B cell (primary cell): Measurements from ENCODE around the gene ZDHHC20. TPM values are rescaled to one million over a fixed set of nuclear protein-coding genes. Genes with fewer than 3 reads are reported as not detected.

Experiments
- ATAC-seq: fragments of 200-7000 bp; cut with Tn5 transposase; one replicate; pipeline ENCODE4 v1.10.0; 2021; ENCODE audit warnings: low read depth, mild to moderate bottlenecking, moderate number of reproducible peaks, moderate library complexity
- CTCF ChIA-PET: fragments of 350-600 bp; sonication (Branson Sonifier 250); formaldehyde crosslinking; loops from one replicate; lab custom pipeline; 2021; ENCODE audit warnings: antibody characterized with exemption, inconsistent platforms; lab: Charles Lee
- POLR2A ChIA-PET: fragments of 350-600 bp; sonication (Branson Sonifier 250); formaldehyde crosslinking; loops from one replicate; lab custom pipeline; 2021; ENCODE audit warnings: antibody characterized with exemption; lab: Charles Lee
- DNase-seq: peaks from one replicate; pipeline ENCODE4 v3.0.0; 2013
- H2AFZ ChIP-seq: 2 replicates; pipeline ENCODE4 v1.6.1; 2012; ENCODE audit warnings: mild to moderate bottlenecking, low read depth, low read length; ENCODE audit not compliant: insufficient read depth, poor library complexity, severe bottlenecking
- H3K27ac ChIP-seq, 2 donors: 1 replicate in 1 of 2; 2 replicates in 1 of 2; pipeline ENCODE4 v1.5.1; 2012 to 2013; ENCODE audit warnings: low read length in 2 of 2, mild to moderate bottlenecking in 2 of 2, moderate library complexity in 1 of 2
- H3K27me3 ChIP-seq, 4 experiments: fragments of 200-600 bp in 1 of 4; sonication (generic) in 1 of 4; replicated peaks in 1 of 4; 1 replicate in 2 of 4; 2 replicates in 2 of 4; pipeline versions ENCODE4 v1.6.1 to v1.7.0; 2013 to 2016; ENCODE audit warnings: low read length in 3 of 4, mild to moderate bottlenecking in 2 of 4, mixed read lengths in 1 of 4, moderate library complexity in 1 of 4; ENCODE audit not compliant: insufficient read depth in 4 of 4, control insufficient read depth in 3 of 4; ENCODE audit errors: control extremely low read depth in 1 of 4
- H3K36me3 ChIP-seq, 2 experiments: replicated peaks in 1 of 2; 1 replicate in 1 of 2; 2 replicates in 1 of 2; pipeline versions ENCODE4 v1.6.1 to v1.7.1; 2013; ENCODE audit warnings: low read length in 1 of 2; ENCODE audit not compliant: insufficient read depth in 2 of 2, control insufficient read depth in 1 of 2; ENCODE audit errors: control extremely low read depth in 1 of 2, extremely low read depth in 1 of 2
- H3K4me1 ChIP-seq, 2 donors: fragments of 200-600 bp in 1 of 2; sonication (generic) in 1 of 2; 1 replicate in 1 of 2; 2 replicates in 1 of 2; pipeline versions ENCODE4 v1.5.1 to v1.6.1; 2013 to 2017; ENCODE audit warnings: low read length in 2 of 2; ENCODE audit not compliant: control insufficient read depth in 2 of 2, insufficient read depth in 2 of 2
- H3K4me2 ChIP-seq: replicated peaks from 2 replicates; pipeline ENCODE3; 2012; ENCODE audit warnings: mild to moderate bottlenecking, low read depth, low read length; ENCODE audit not compliant: poor library complexity, severe bottlenecking
- H3K4me3 ChIP-seq, 5 experiments: fragments of 200-600 bp in 1 of 5; sonication (generic) in 1 of 5; 1 replicate in 3 of 5; 2 replicates in 2 of 5; pipeline versions ENCODE4 v1.5.1 to v1.7.0; 2011 to 2016; ENCODE audit warnings: low read length in 4 of 5, mild to moderate bottlenecking in 4 of 5, low read depth in 2 of 5, control low read depth in 1 of 5, moderate library complexity in 1 of 5; ENCODE audit not compliant: insufficient read depth in 1 of 5; ENCODE audit errors: control extremely low read depth in 1 of 5, extremely low read depth in 1 of 5
- H3K79me2 ChIP-seq: fragments of 200-600 bp; sonication (generic); one replicate; pipeline ENCODE4 v1.6.0; 2016; ENCODE audit warnings: low read length; ENCODE audit not compliant: control insufficient read depth, insufficient read depth
- H3K9ac ChIP-seq: fragments of 200-600 bp; sonication (generic); 2 replicates; pipeline ENCODE4 v1.6.1; 2017; ENCODE audit warnings: mild to moderate bottlenecking, low read length, moderate library complexity
- H3K9me3 ChIP-seq, 3 donors: one replicate each; pipeline versions ENCODE4 v1.6.1 to v1.7.1; 2013; ENCODE audit warnings: low read length in 2 of 3; ENCODE audit not compliant: control insufficient read depth in 2 of 3, insufficient read depth in 1 of 3; ENCODE audit errors: control extremely low read depth in 1 of 3
- H4K20me1 ChIP-seq: 2 replicates; pipeline ENCODE4 v1.6.0; 2012; ENCODE audit warnings: mild to moderate bottlenecking, low read length; ENCODE audit not compliant: insufficient read depth, control insufficient read depth, poor library complexity, severe bottlenecking
- H3K27ac Mint-ChIP-seq: one replicate; pipeline ENCODE4 v1.8.0; 2021; ENCODE audit warnings: mixed read lengths
- H3K27me3 Mint-ChIP-seq: one replicate; pipeline ENCODE4 v1.8.0; 2021; ENCODE audit warnings: mixed read lengths
- H3K4me1 Mint-ChIP-seq: one replicate; pipeline ENCODE4 v1.8.0; 2021; ENCODE audit warnings: mixed read lengths
- H3K4me3 Mint-ChIP-seq: one replicate; pipeline ENCODE4 v1.8.0; 2021; ENCODE audit warnings: mixed read lengths
- H3K9me3 Mint-ChIP-seq: one replicate; pipeline ENCODE4 v1.8.0; 2022; ENCODE audit warnings: mixed read lengths; ENCODE audit not compliant: insufficient read depth
- EZH2 ChIP-seq: IDR thresholded peaks from 2 replicates; pipeline ENCODE4 v1.6.1; 2012; ENCODE audit warnings: borderline replicate concordance, low read depth, mild to moderate bottlenecking, moderate library complexity, low read length; ENCODE audit not compliant: insufficient read depth, poor library complexity, severe bottlenecking
- WGBS: methylation state at CpG from one replicate; pipeline ENCODE4 v1.1.5; 2013; ENCODE audit warnings: missing lambda C conversion rate; ENCODE audit not compliant: insufficient coverage; 5-methylcytosine and 5-hydroxymethylcytosine counted together
- intact Hi-C: fragments of 100-400 bp; cut with micrococcal nuclease; formaldehyde crosslinking; loops from one replicate; pipeline ENCODE4 v1.10.0; 2022
- polyA plus RNA-seq: library from polyadenylated mRNA; depleted of rRNA; stranded (reverse); fragments of >200 nt; gene quantifications from 2 replicates; pipeline ENCODE4 v1.2.3, GENCODE V29; 2012
- small RNA-seq: library from RNA; depleted of rRNA; stranded (forward); fragments of <200 nt; gene quantifications from one replicate; pipeline ENCODE3, GENCODE V24; 2012; ENCODE audit warnings: low replicate concordance, low read depth; ENCODE audit not compliant: insufficient read length
- total RNA-seq, 2 donors: library from RNA; stranded (reverse); fragments of 120-200 nt in 1 of 2; gene quantifications; 1 replicate in 1 of 2; 2 replicates in 1 of 2; pipeline versions ENCODE4 v1.2.3 to v1.2.4, GENCODE V29; 2013 to 2022
- TF ChIP-seq, protein P1 (sequence below): fragments of 200-600 bp; IDR thresholded peaks from one replicate; pipeline ENCODE4 v1.8.0; 2022; ENCODE audit warnings: antibody characterized with exemption, mild to moderate bottlenecking

ZDHHC20 gene
- total and polyA plus RNA-seq, 2 donors (not counting 1 experiment from before 2014, with no cell fraction given): 10.3 to 61.5 TPM

DNA sequence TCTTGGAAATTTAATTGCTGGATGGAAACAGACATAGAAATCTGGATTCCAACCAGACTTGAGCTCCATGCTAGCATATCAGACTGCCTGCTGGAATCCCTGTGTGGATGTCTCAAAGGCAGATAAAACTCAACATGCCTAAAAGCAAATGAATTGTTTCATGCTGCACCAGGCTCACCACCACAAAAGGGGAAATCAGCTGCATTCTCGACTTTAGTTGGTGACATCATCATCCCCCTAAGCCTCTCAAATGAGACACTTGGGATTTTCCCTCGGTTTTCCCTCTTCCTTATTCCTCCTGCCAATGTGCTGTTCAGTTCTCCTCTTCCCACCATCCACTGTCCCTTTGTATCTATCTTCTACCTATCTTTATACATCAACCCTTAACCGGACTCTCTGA lies 134.3 kb downstream of the ZDHHC20 start:
- no peaks in the 10 kb centered on the region for H3K36me3 ChIP-seq
- POLR2A ChIA-PET: no interaction called here
- DNase-seq (no peak), ATAC-seq (no peak)
- H3K4me1 ChIP-seq: peaks cover 0 to 13% of the 10 kb centered on the region in 2 donors
- H2AFZ ChIP-seq: no peak overlapping the region
- H3K79me2 ChIP-seq: no peaks in the 10 kb centered on the region
- 63% methylated on average over 3 of the region's 3 CpGs for WGBS
- Mint-ChIP-seq H3K4me3 (no peak overlapping the region), H3K4me1 (peaks cover 14% of the 10 kb centered on the region), H3K27me3 (no peaks in the 10 kb centered on the region), H3K9me3 (no peaks in the 10 kb centered on the region), H3K27ac (no peak overlapping the region)
- intact Hi-C loops: no loop called here
- no peak overlapping the region for H3K9ac ChIP-seq
- no peak overlapping the region for H3K4me2 ChIP-seq
- no peak for TF ChIP-seq EZH2
- TF ChIP-seq, protein P1, sequence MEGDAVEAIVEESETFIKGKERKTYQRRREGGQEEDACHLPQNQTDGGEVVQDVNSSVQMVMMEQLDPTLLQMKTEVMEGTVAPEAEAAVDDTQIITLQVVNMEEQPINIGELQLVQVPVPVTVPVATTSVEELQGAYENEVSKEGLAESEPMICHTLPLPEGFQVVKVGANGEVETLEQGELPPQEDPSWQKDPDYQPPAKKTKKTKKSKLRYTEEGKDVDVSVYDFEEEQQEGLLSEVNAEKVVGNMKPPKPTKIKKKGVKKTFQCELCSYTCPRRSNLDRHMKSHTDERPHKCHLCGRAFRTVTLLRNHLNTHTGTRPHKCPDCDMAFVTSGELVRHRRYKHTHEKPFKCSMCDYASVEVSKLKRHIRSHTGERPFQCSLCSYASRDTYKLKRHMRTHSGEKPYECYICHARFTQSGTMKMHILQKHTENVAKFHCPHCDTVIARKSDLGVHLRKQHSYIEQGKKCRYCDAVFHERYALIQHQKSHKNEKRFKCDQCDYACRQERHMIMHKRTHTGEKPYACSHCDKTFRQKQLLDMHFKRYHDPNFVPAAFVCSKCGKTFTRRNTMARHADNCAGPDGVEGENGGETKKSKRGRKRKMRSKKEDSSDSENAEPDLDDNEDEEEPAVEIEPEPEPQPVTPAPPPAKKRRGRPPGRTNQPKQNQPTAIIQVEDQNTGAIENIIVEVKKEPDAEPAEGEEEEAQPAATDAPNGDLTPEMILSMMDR: no peak
- H3K27me3 ChIP-seq: no peaks in the 10 kb centered on the region
- H3K27ac ChIP-seq: no peak overlapping the region
- no peak overlapping the region for H3K4me3 ChIP-seq
- no peaks in the 10 kb centered on the region for H3K9me3 ChIP-seq
- CTCF ChIA-PET: no interaction called here
- no peaks in the 10 kb centered on the region for H4K20me1 ChIP-seq

DNA sequence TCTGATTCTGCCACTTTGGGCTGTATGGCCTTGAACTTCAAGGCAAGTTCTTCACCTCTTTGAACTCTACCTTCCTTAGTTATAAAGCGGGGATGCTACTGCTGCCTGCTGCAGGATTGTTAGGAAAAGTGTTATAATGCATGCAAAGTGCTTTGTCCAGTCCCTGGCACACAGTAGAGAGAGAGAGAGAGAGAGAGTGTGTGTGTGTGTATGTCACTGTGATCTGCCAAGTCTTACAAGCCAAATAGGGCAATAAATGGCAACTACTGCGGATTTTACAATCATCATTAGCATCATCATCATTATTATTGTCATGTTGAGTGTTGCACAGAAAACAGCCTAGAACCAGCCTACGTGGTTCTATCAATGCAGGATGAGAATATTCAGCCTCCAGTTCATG lies 136.1 kb downstream of the ZDHHC20 start:
- no peaks in the 10 kb centered on the region for H3K27me3 Mint-ChIP-seq
- Histone ChIP-seq H3K36me3 (no peaks in the 10 kb centered on the region), H2AFZ (no peak overlapping the region), H4K20me1 (no peaks in the 10 kb centered on the region), H3K4me1 (no peaks in the 10 kb centered on the region), H3K79me2 (no peaks in the 10 kb centered on the region), H3K27ac (no peak overlapping the region), H3K9me3 (peaks cover 0 to 6% (median 0%) of the 10 kb centered on the region in 3 donors), H3K27me3 (no peaks in the 10 kb centered on the region), H3K4me3 (no peak overlapping the region), H3K4me2 (no peak overlapping the region), H3K9ac (no peak overlapping the region)
- no peak for ATAC-seq
- ChIA-PET CTCF (no interaction called here), POLR2A (no interaction called here)
- H3K4me1 Mint-ChIP-seq: peaks cover 6% of the 10 kb centered on the region
- intact Hi-C loops: no loop called here
- DNase-seq: no peak
- TF ChIP-seq, protein P1: no peak
- TF ChIP-seq EZH2: no peak
- no peak overlapping the region for H3K4me3 Mint-ChIP-seq
- no peak overlapping the region for H3K27ac Mint-ChIP-seq
- WGBS: no CpG with 5 or more reads among the region's 3 CpGs
- H3K9me3 Mint-ChIP-seq: no peaks in the 10 kb centered on the region

Small RNA genes lying within 50 kb of the gene (small RNA-seq; reads per million reads assigned to genes)
- gene RNA5SP25: not detected

Other genes with a start within 250 kb of the ZDHHC20 start
- 52.2 and 52.5 TPM in 2 replicates for gene MICU2, start 144.9 kb upstream of the ZDHHC20 start, total RNA-seq
- 51.9 and 56.7 TPM in 2 replicates for gene MICU2, start 144.9 kb upstream of the ZDHHC20 start, polyA plus RNA-seq
- 2.5 and 3.0 TPM in 2 replicates for gene FGF9, start 211.8 kb upstream of the ZDHHC20 start, total RNA-seq
- gene FGF9, start 211.8 kb upstream of the ZDHHC20 start, polyA plus RNA-seq: 0.13 and 0.25 TPM in 2 replicates